Measurements from ENCODE around the gene SCG5.

The SCG5 gene

GRCh38 chr15:32723171-32723948 lies 81.8 kb downstream of the SCG5 start:
- DNase-seq (ENCODE audit: low spot score) = no peak

GRCh38 chr15:32729700-32730395 lies 88.3 kb downstream of the SCG5 start:
- DNase-seq (ENCODE audit: low spot score) = no peak

GRCh38 chr15:32730677-32731654 lies 89.5 kb downstream of the SCG5 start:
- peak; percentile 42 for DNase-seq (ENCODE audit: low spot score)

- DNase-seq (ENCODE audit: low spot score) = no peak
Observed at GRCh38 chr15:32732574-32733157, 91.2 kb downstream of the SCG5 start.

GRCh38 chr15:32733281-32733680 lies 91.8 kb downstream of the SCG5 start:
- DNase-seq (ENCODE audit: low spot score) = no peak

- no peak for DNase-seq (ENCODE audit: low spot score)
Observed at GRCh38 chr15:32735989-32736700, 94.6 kb downstream of the SCG5 start.

GRCh38 chr15:32736701-32737061 lies 95.2 kb downstream of the SCG5 start:
- DNase-seq (ENCODE audit: low spot score) = no peak

GRCh38 chr15:32737304-32737703 lies 95.8 kb downstream of the SCG5 start:
- no peak for DNase-seq (ENCODE audit: low spot score)

GRCh38 chr15:32738666-32739065 lies 97.2 kb downstream of the SCG5 start:
- DNase-seq (ENCODE audit: low spot score) = no peak

- DNase-seq (ENCODE audit: low spot score) = no peak
Observed at GRCh38 chr15:32739522-32740063, 98.1 kb downstream of the SCG5 start.

- DNase-seq (ENCODE audit: low spot score) = no peak
Observed at GRCh38 chr15:32743411-32744140, 102.1 kb downstream of the SCG5 start.

GRCh38 chr15:32746116-32746857 lies 104.8 kb downstream of the SCG5 start:
- DNase-seq (ENCODE audit: low spot score) = no peak

All from hematopoietic multipotent progenitor cell treated with erythropoietin and hydrocortisone succinate and interleukin-3 and kit ligand, for 17 days (in vitro differentiated cells).